Frontal cortex (tissue), 4 donors: Measurements from ENCODE around the gene CDH11. TPM values are rescaled to one million over a fixed set of nuclear protein-coding genes. Genes with fewer than 3 reads are reported as not detected.

Experiments used
- DNase-seq, 2 donors: peaks; one replicate each; pipeline ENCODE4 v3.0.0; 2012; ENCODE audit warnings: low spot score in 2 of 2
- FAIRE-seq: peaks from 2 replicates; lab custom pipeline; 2012; peaks lifted over from hg19 to GRCh38; lab: Jason Lieb, UNC
- total RNA-seq: library from RNA; depleted of rRNA; stranded (reverse); fragments of >200 nt; gene quantifications from one replicate; pipeline ENCODE4 v1.2.3, GENCODE V29; 2014
- donor health status: control.
- donor health status: control.
- donor health status: control.

Gene CDH11
- total RNA-seq, 1 donor from 2014 or later, result 313 TPM

DNA sequence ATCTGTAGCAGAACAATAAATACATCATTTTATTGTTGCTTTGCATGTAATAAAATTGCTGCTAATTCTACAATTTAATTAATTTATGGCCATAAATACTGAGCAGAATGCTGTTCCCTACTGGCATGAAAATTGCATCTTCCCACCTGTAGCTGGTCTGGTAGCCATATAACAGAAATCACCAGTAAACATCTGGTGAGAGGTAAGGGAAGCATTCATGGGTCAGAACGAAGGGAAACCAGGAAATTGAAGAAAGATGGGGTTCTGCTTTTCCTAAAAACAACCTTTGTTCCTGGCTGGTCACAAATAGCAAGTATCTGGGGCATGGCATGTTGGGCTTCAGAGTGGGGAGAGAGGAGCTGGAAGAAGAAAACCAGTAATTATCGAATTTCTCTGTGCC lies 128.4 kb downstream of the CDH11 start:
- DNase-seq (no peak), FAIRE-seq (no peak)

DNA sequence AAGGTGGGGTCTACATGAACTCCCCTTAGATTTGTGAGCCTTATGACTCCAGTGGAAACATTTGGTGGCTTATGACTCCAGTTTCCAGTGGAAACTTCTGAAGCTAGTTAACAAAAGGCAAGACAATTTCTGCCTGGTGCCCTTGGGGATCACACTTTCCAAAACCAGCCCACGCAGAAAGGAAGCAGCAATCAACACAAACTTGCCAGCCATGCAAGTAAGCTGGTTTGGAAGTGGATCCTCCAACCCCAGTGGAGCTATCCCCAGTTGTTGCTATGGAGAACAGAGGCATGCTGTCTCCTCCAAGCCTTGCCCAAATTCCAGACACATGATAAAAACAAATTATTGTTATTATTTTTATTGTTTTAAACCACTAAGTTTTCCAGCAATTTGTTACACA lies 130.9 kb downstream of the CDH11 start:
- no peak for DNase-seq
- no peak for FAIRE-seq

DNA sequence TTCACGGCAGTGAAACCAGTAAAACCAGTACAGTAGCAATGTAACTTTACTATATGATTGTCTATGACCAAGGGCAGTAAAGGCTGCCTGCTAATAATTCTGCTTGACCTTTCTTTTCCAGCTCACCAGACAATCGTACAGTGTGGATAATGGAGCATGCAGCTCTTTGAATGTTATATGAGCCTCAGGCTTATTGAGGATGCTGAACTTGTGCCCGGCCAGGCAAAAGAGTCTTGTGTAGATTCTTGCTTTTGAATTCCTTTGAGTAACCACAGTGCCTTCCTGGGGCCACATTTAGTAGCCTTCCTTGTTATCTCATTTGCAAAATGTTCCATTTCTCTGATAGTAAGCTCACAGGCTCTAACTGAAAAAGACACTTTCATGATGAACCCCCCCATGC lies 131.8 kb downstream of the CDH11 start:
- FAIRE-seq, result no peak
- no peak for DNase-seq

DNA sequence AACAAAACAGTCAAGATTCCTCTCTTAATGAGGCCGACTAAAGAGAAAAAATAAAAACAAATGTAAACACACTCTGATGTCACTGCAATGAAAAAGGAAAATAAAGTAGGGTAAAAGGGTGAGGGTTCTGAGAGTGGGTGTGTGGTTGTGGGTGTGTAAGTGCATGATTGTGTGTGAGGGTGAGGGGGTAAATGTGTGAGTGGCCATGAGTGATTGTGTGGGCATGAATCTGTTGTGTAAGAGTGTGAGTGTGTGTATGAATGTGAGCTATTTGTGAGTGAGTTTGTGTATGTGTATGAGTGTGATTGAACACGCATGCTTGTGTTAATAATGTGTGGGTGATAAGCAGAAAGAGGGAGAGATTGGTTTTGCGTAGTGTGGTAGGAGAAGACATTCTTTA lies 132.8 kb downstream of the CDH11 start:
- FAIRE-seq, result no peak
- DNase-seq, result no peak

DNA sequence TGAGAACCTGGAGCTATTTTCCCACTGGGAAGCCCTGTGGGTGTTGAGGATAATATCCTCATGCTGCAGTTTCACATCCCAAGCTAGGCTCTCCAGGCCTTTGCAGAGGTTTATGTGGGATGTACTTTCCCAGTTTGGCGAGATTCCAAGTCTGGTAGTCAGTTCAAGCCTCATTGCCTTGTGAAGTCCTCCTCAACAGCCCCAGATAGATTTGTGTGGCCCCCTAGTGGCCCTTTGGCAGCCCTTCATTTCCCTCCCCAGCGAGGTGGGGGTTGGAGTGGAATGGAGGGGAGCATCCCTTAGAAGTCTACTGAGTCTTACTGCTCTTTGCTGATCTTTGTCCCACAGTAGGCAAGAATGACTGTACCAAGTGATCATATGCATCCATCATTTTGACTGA lies 137.9 kb downstream of the CDH11 start:
- no peak for FAIRE-seq
- peak in 1 of 2 donors; percentile 29 for DNase-seq

DNA sequence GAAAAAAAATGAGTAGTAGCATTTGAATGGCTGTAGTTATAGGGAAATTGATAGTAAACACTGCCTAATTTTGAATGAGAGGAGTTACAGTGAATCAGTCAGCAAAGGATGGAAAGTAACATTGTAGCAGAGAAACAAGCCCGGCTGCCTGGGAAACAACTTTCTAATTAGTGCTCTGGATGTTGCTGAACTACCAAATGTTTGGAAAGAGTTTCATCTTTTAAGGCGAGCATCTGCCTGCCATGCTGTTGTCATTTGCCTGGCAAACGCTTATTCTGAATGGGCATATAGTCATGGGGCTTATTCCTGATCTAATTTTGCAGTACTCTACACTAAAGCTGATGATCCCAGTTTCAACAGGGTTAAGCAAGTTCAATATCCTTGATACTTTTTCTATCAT lies 138.6 kb downstream of the CDH11 start:
- no peak for DNase-seq
- no peak for FAIRE-seq

DNA sequence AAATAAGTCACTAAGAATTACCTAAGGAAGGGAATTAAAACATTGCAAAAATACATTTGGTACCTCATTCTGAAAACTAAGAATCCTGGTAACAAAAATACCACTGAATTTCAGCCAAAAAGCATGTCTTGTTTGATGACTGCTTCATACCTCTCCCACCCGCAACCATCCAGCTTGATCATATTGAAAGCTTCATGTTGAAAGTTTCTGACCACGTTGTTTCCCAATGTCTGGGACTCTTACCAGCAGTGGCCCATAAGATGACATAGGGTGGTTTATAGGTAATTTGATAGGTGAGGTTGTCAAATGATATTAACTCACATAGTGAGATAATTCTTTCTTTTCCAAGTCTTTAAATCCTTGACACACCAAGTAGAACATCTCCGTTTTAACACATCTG lies 139.3 kb downstream of the CDH11 start:
- FAIRE-seq (no peak), DNase-seq (no peak)

DNA sequence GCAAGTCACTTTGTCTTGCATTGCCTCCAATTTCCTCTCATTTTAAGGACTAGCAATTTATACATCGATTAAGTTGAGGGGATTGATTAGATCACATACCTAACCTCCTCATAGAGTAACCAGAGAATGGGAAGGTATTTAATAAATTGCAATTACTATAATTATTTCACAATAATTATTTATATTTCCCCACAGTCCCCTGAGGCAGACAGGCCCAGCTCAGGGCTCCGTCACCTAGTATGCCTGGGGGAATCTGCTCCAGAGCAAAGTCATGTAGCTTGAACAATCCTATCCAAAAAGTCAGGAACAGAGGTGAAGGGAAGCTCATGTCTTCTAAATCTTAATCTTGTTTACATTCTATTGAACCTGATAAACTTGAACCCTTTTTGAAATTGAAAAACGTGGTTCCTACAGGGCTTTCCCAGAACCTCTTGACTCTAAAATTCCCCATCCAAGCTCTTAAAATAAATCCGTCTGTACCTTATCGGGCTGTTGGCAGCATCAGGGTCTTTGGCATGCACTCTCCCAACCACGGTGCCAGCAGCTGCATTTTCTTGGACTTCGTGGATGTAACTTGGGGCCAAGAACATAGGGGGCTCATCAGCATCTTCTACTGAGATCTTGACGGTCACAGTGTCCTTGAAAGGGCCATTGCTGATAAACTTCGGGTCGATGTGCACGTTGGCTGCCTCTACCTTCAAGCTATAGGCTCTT lies 140.1 kb downstream of the CDH11 start:
- DNase-seq (no peak), FAIRE-seq (no peak)

DNA sequence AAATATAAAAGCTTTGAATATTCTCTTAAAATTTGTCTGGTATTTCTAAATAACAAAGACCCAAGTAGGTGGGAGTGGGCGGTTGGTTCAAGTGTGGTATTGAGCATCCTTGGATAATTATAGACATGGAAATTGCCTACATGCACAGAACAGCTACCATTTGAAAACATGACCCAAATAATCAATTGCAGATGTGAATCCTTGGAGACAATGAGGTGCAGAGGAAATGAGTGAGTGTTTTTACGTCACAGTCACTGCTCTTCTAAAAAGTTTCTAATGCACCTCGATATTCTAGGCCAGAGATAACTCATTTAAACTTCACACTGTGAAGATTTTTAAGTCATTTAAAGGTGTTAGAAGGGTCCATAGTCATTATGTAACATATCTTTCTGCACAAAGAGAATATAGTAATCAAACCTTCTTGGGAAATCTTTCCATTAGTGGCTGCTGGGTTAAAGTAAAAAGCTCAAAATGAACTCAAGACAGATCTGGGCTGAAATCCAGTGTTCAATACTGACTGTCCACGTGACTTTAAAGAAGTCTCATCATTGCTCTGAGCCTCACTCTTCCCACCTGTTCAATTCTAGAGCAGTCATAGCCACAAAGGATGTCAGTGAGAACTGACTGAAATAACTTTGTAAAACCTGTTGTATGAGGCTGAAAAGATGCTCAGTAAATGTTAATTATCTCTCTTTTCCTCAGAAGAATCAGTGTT lies 144.5 kb downstream of the CDH11 start:
- FAIRE-seq (no peak), DNase-seq (no peak)

DNA sequence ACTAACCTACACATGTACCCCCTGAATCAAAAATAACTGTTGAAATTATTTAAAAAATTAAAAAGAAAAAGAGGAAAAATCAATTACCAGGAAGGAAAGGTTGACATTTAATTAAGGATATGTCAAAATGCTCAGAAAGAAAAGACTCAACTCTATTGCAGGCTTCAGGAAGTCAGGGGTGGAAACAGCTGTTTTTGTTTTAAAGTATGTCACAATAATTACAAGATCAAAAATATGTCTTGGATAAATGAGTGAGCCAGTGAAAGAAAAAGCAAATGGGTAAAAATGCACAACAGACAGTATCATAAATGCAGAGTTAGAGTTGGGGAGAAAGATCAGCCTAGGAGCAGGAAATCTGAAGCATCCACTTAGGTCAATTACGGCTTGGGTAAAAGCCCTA lies 146.0 kb downstream of the CDH11 start:
- DNase-seq, result no peak

DNA sequence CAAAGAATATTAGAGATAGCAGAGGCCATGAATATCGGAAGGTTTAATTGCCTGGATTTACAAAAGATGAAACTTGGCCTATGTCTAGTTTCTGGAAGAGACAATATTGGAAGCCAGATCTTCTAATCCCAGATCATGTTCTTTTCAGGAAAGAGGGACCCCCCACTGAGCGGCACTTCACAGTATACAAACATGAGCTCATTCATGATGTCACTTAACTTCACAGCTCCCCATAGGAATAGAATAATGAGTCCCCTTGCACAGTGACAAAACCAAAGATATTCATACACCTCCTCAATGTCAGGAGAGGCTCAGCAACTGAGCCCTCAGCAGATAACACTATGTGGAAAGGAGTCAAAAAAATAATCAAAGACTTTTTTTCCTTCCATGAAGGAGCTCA lies 147.5 kb downstream of the CDH11 start:
- DNase-seq (no peak), FAIRE-seq (no peak)

More for the DNA sequence above, 146.0 kb downstream of the CDH11 start:
- no peak for FAIRE-seq

DNA sequence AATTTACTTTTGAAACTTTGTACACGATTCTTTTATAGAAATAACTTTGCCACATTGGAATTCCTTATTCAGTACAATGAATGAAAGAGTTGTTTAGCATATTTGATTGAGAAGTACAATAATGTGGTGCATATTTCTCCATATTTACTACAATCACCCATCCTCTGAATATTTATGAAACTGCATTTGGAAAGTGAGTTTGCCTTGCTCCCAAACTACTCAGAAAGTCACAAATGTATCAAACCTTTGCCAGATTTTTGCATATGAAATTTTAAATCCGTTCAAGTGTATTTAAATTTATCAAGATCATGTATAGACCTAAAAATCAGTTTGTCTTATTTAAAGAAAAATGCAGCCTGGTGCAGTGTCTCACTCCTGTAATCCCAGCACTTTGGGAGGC lies 148.7 kb downstream of the CDH11 start:
- DNase-seq (no peak), FAIRE-seq (no peak)

DNA sequence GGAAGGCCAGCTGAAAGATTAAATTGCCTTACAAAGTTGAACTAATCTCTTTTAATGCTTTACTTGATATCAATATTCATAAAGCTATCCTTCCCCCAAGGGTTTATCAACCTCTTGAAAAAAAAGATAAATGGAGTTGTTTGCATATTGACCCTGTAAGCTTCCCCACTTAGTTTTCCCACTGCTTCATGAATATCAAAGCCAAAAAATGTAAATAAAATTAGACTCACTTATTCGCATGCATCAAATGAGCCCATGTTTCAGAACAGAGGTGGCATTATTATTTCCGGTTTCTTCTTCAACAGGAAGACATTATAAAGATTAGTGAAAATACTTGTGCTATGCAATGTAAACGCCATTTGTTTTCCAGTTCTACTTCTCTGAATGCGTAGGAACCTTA lies 150.7 kb downstream of the CDH11 start:
- FAIRE-seq, result no peak
- no peak for DNase-seq

DNA sequence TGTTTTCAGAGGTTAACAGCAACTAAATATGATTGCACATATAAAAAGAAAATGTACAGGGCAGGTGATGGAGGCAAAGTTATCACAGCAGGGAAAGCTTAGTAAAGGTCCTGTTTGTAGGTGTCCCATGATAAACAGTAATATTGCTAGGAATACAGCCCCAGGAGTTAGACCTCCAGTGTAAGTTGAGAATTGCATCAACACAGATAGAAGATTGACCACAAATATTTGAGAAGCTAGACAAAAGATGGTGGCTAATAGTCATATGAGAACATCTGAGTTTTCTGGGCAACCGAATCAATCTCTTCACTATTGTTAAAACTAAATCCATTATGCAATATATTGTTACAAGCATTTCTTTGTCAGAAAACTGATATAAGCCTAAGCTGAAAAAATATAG lies 152.6 kb downstream of the CDH11 start:
- FAIRE-seq (no peak), DNase-seq (no peak)

DNA sequence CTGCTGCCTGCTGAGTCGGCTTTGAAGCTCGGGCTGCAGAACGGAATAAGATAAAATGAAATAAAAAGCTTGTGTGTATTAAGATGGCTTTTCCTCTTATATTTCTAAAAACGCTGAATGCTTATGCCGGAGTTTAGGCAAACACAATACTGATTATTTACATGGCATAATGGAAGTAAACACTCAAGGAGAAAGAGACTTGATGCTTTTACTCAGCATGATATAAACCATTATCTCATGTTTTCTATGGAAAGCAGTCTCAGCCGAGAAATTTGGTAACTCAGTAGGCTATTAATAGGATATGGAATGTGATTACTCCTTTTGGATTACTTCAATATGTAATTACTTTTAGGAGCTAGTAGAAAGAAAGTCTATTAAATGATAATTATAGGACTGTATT lies 153.3 kb downstream of the CDH11 start:
- DNase-seq, result no peak
- no peak for FAIRE-seq

DNA sequence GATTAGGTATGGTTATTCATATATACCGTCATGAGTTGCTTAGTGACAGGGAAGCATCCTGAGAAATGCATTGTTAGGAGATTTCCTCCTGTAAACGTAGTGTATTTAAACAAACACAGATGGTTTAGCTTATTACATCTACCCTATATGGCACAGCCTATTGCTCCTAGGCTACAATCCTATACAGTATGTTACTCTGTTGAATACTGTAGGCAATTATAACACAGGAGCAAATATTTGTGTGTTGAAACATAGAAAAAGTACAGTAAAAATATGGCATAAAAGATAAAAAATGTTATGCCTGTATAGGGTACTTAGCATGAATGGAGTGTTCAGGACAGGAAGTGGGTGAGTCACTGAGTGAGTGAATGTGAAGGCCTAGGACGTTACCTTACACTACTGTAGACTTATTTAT lies 157.7 kb downstream of the CDH11 start:
- DNase-seq, result no peak
- FAIRE-seq, result no peak

DNA sequence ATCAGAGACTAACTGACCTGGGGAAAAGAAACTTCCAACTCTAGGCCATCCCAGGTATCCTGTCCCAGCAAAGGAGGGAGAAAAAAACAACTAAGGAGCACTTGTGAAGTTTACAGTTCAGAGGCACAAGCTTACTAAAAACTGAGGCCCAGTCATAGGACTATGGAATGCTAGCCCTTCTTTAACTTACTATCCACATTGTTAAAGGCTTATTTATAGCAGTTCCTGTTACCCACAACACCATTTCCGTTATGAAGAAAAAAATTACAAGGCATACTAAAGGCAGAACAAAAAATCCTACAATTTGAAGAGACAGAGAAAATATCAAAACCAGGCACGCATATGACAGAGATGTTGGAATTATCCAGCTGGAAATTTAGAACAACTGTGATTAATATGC lies 159.1 kb downstream of the CDH11 start:
- FAIRE-seq, result no peak
- DNase-seq, result no peak

DNA sequence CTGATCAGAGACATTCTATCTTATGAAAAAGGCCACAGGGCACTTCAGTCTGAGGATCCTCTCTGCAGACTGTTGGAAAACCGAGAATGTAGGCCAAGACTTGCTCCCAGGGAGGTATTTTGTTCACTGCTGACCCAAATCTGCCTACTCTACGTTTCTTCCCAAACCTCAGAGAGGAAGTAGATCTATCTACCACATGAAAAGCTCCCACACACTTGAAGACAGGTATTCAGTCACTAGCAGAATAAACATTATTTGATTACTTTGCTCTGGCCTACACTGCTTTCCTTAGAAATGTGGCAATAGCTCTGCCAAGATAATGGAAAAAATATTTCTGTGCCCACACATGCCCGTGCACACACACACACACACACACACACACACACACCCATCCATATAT lies 164.6 kb downstream of the CDH11 start:
- no peak for FAIRE-seq
- DNase-seq, result no peak

DNA sequence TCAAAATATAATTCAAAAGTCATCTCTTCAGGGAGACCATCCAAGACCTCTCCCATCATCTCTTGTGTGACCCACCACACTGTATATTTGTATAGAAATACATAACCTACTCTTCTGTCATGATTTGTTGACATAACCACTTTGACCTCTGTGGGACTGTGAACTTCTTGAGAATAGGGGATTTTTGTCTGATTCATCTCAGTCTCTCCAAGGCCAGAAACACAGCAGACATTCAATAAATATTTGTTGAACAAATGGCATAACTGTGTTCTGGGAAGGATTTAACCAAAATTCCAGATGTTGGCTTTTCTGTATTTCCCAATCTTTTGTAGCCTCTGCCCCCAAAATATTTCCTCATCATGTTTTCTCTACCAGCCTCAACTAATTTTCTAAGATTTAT lies 169.7 kb downstream of the CDH11 start:
- no peak for FAIRE-seq
- DNase-seq, result no peak

DNA sequence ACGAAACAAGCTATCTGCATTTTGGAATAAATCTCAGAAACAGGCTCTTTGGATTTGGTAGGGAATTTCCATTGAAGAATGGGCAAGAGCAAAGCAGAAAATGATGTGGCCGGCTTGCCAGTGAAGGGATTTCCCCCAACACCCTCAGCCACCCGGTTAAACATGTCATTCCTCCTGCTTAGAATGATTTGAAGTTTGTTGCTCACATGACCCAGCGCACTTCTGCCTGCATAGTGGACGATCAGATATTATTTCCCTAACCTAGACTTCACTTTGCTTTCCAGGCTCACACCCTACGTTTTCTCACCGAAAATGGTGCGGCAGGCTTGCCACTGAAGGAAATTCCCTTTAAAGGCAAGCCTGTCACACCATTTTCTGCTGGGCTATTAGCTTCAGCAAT lies 170.7 kb downstream of the CDH11 start:
- FAIRE-seq, result no peak
- no peak for DNase-seq

DNA sequence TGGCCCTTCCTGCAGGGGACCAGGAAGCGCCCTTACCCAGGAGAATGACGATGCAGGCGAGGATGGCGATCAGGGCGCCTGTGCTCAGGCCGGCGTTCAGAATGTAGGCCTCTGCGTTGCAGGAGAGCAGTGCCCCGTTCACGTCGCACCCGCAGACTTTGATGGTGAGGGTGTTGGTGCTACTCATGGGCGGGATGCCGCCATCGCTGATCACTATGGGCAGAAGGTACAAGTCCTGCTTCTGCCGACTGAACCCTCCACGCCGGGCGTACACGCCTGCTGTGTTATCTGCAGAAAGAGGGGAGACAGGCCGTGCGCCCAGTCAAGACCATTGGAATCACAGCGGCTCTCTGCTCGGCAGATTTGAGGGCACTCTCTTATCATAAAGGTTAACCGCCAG lies 171.1 kb downstream of the CDH11 start:
- FAIRE-seq (no peak), DNase-seq (no peak)

DNA sequence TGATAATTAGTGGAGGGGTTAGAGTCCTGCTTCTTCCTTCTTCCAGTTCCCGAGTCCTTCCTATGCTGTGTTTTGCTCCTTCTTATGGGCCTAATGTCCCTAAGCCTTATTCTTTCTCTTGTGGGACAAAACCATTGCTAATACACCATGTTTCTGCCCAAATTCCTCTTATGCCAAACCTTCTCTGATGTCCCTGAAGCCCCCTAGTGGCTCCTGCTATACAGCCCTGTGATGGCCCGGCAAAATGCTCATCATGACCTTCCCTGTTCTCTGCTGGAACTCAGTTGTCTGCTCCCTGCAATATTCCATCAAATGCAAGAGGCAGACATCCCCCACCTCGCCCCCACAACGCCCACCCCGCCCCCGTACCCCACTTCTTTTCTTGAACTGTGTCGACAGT lies 171.6 kb downstream of the CDH11 start:
- DNase-seq (no peak), FAIRE-seq (no peak)
